Measurements from ENCODE around the gene STK32B. TPM values are rescaled to one million over a fixed set of nuclear protein-coding genes. Genes with fewer than 3 reads are reported as not detected.

The STK32B gene
- total and polyA plus RNA-seq, 4 donors, result 0.02 to 0.28 (median 0.08) TPM; not detected in 1

- WGBS, result 60% methylated on average over 3 of the region's 3 CpGs
- Histone ChIP-seq H3K9me3 (ENCODE audit: control insufficient read depth in 4 of 4, low read length in 3 of 4) (peaks cover 4 to 16% (median 10%) of the 10 kb centered on the region in 4 donors), H3K27me3 (ENCODE audit: control insufficient read depth in 4 of 4, insufficient read depth in 4 of 4, low read length in 3 of 4) (peaks cover 0 to 3% (median 0%) of the 10 kb centered on the region in 4 donors), H3K4me1 (ENCODE audit: control insufficient read depth in 4 of 4, insufficient read depth in 4 of 4, low read length in 3 of 4) (no peaks in the 10 kb centered on the region), H3K27ac (ENCODE audit: low read depth in 1 of 2, low read length in 2 of 2) (no peak overlapping the region), H3K36me3 (ENCODE audit: control insufficient read depth in 4 of 4, insufficient read depth in 3 of 4, low read depth in 1 of 4, low read length in 3 of 4) (no peaks in the 10 kb centered on the region), H3K4me3 (ENCODE audit: low read depth in 1 of 3, low read length in 3 of 3) (no peak overlapping the region), H3K9ac (ENCODE audit: low read depth in 1 of 2, low read length in 2 of 2) (no peak overlapping the region)
- TF ChIP-seq RXRA (IDR thresholded peaks at IDR 0.05), result no peak
- no peak for TF ChIP-seq FOXA2 (IDR thresholded peaks at IDR 0.05)
- no peak for TF ChIP-seq HNF4A (conservative IDR thresholded peaks at IDR 0.05)
- TF ChIP-seq REST (IDR thresholded peaks at IDR 0.05), result no peak
- no peak for TF ChIP-seq ATF3 (IDR thresholded peaks at IDR 0.05)
- no peak for TF ChIP-seq RAD21 (IDR thresholded peaks at IDR 0.05)
- TF ChIP-seq YY1 (IDR thresholded peaks at IDR 0.05), result no peak
- TF ChIP-seq ZBTB33 (IDR thresholded peaks at IDR 0.05), result no peak
- no peak for TF ChIP-seq FOXA1 (IDR thresholded peaks at IDR 0.05)
- no peak for TF ChIP-seq TAF1 (conservative IDR thresholded peaks at IDR 0.05)
- TF ChIP-seq HNF4G (IDR thresholded peaks at IDR 0.05), result no peak
- no peak for TF ChIP-seq MAX (IDR thresholded peaks at IDR 0.05)
- TF ChIP-seq JUND (IDR thresholded peaks at IDR 0.05), result no peak
- no peak for TF ChIP-seq GABPA (IDR thresholded peaks at IDR 0.05 in 1 of 2, conservative IDR thresholded peaks at IDR 0.05 in 1 of 2)
- no peak for TF ChIP-seq CTCF (IDR thresholded peaks at IDR 0.05; ENCODE audit: low read depth, low read length, missing input control)
- TF ChIP-seq SP1 (IDR thresholded peaks at IDR 0.05), result no peak
- no peak for TF ChIP-seq NR2F2 (IDR thresholded peaks at IDR 0.05)
- no peak for TF ChIP-seq EGR1 (IDR thresholded peaks at IDR 0.05; ENCODE audit: low read depth in 2 of 2)
- no peak for DNase-seq (ENCODE audit: low spot score)
These were observed 33.7 kb downstream of the STK32B start for GRCh38 chr4:5084911-5085475.

Measured in liver (tissue), 9 donors.